Natural killer cell (primary cell): ENCODE measurements around the gene RGS3. TPM values are rescaled to one million over a fixed set of nuclear protein-coding genes. Genes with fewer than 3 reads are reported as not detected.

ENCODE experiments used
- ATAC-seq, 3 donors: fragments of 150-1000 bp in 2 of 3; fragments of 200-7000 bp in 1 of 3; cut with Tn5 transposase; 1 replicate in 1 of 3; 2 replicates in 2 of 3; pipeline ENCODE4 v1.10.0; 2021; ENCODE audit warnings: mild to moderate bottlenecking in 2 of 3, moderate library complexity in 2 of 3
- DNase-seq, 2 donors: peaks; one replicate each; pipeline versions ENCODE4 v3.0.0 to v3.0.0-alpha.2; 2013 to 2021; ENCODE audit warnings: mixed read lengths in 1 of 2
- H3K27ac ChIP-seq: one replicate; pipeline ENCODE4 v1.5.1; 2013; ENCODE audit warnings: mild to moderate bottlenecking, low read length
- H3K27me3 ChIP-seq: one replicate; pipeline ENCODE4 v1.6.1; 2013; ENCODE audit warnings: low read length; ENCODE audit not compliant: control insufficient read depth, insufficient read depth
- H3K36me3 ChIP-seq: one replicate; pipeline ENCODE4 v1.6.1; 2013; ENCODE audit warnings: low read length; ENCODE audit not compliant: control insufficient read depth, insufficient read depth
- H3K4me1 ChIP-seq: one replicate; pipeline ENCODE4 v1.6.1; 2013; ENCODE audit warnings: low read length; ENCODE audit not compliant: control insufficient read depth, insufficient read depth
- H3K4me3 ChIP-seq: one replicate; pipeline ENCODE4 v1.5.1; 2013; ENCODE audit warnings: low read length
- H3K9me3 ChIP-seq: one replicate; pipeline ENCODE4 v1.6.1; 2013; ENCODE audit warnings: low read length; ENCODE audit not compliant: control insufficient read depth, insufficient read depth
- H3K27ac Mint-ChIP-seq, 2 donors: one replicate each; pipeline ENCODE4 v1.8.0; 2022; ENCODE audit warnings: mild to moderate bottlenecking in 2 of 2, mixed read lengths in 2 of 2, moderate library complexity in 1 of 2
- H3K27me3 Mint-ChIP-seq, 2 donors: one replicate each; pipeline ENCODE4 v1.8.0; 2022; ENCODE audit warnings: low read depth in 2 of 2, mixed read lengths in 2 of 2
- H3K36me3 Mint-ChIP-seq: one replicate; pipeline ENCODE4 v1.8.0; 2022; ENCODE audit warnings: mixed read lengths
- H3K4me1 Mint-ChIP-seq, 2 donors: one replicate each; pipeline ENCODE4 v1.8.0; 2022; ENCODE audit warnings: mixed read lengths in 2 of 2
- H3K4me3 Mint-ChIP-seq: one replicate; pipeline ENCODE4 v1.8.0; 2022; ENCODE audit warnings: mild to moderate bottlenecking, moderate library complexity, mixed read lengths
- H3K9me3 Mint-ChIP-seq, 2 donors: one replicate each; pipeline ENCODE4 v1.8.0; 2022; ENCODE audit warnings: mixed read lengths in 2 of 2
- WGBS: methylation state at CpG from one replicate; pipeline ENCODE4 v1.1.7; 2013; ENCODE audit warnings: missing lambda C conversion rate; ENCODE audit not compliant: insufficient coverage; 5-methylcytosine and 5-hydroxymethylcytosine counted together
- intact Hi-C: fragments of 100-400 bp; cut with micrococcal nuclease; formaldehyde crosslinking; loops from one replicate; pipeline ENCODE4 v1.14.2; 2022
- total RNA-seq, 4 donors: library from RNA; stranded (reverse); fragments of 120-200 nt in 1 of 4; gene quantifications; one replicate each; pipeline versions ENCODE4 v1.2.3 to v1.2.4, GENCODE V29; 2013 to 2022
- TF ChIP-seq, protein P1 (sequence below): fragments of 200-600 bp; IDR thresholded peaks from one replicate; pipeline ENCODE4 v1.8.0; 2022; ENCODE audit warnings: antibody characterized with exemption

Gene RGS3
- total RNA-seq, 3 donors from 2014 or later (not counting 1 experiment from before 2014, with no cell fraction given): 148 to 269 (median 190) TPM

DNA sequence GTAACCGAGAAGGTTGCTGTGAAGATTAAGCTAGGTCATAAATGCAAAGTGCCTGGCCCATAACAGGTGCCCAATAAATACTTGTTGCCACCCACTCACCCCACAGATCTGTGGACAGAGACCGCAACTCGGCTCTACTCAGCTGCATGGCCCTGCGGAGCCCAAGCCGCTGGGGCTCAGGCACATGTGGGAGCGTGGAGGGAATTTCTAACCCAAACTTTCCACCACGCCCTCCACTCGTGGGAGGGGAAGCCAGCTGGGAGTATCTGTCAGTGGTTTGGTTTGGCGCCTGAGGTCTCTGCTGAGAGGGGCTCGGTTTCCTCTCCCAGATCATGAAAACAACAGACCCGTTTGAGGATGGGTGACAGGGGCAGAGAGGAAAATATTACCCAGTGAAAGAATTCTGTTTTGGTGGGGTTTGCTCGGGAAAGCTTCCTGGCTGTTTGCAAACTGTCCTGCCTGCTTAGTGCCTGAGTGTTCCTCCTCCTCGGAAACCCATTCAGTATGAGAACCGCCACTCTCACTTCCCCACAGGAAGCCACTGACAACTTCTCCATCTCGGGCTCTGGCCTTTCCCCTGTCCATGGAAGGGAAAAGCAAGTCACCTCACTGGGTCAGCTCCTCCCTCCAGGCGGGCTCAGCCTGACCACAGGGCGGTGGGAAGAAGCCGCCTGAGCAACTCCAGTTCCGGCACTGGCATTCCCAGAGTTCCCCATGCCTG is 60.1 kb downstream of the RGS3 start:
- H3K4me3 ChIP-seq: peak overlapping the region; percentile 26

DNA sequence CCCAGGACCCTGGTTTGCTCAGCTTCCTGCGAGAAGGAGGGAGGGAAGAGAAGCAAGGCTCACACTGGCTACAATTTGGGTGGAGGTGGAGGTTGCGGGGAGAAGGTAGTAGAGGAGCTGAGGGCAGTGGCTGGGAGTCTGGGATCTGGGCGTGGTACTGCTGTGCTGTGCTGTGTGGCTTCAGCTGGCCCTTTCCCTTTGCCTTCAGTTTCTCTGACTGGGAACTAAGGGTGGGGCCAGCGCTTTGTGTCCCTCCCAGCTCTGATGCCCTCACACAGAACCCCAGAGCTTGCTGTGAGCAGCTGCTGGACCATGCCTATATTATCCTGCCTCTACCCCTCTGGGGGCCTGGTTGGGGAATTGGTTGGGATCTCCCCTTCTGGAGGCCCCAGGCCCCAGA is 60.9 kb downstream of the RGS3 start:
- peaks cover 93 to 96% of the 10 kb centered on the region in 2 donors for H3K4me1 Mint-ChIP-seq
- TF ChIP-seq, protein P1, sequence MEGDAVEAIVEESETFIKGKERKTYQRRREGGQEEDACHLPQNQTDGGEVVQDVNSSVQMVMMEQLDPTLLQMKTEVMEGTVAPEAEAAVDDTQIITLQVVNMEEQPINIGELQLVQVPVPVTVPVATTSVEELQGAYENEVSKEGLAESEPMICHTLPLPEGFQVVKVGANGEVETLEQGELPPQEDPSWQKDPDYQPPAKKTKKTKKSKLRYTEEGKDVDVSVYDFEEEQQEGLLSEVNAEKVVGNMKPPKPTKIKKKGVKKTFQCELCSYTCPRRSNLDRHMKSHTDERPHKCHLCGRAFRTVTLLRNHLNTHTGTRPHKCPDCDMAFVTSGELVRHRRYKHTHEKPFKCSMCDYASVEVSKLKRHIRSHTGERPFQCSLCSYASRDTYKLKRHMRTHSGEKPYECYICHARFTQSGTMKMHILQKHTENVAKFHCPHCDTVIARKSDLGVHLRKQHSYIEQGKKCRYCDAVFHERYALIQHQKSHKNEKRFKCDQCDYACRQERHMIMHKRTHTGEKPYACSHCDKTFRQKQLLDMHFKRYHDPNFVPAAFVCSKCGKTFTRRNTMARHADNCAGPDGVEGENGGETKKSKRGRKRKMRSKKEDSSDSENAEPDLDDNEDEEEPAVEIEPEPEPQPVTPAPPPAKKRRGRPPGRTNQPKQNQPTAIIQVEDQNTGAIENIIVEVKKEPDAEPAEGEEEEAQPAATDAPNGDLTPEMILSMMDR: no peak
- peaks cover 90% of the 10 kb centered on the region for H3K4me1 ChIP-seq
- peak overlapping the region; percentile 26 for H3K4me3 ChIP-seq
- H3K27ac ChIP-seq: peak overlapping the region; percentile 70
- ATAC-seq (no peak), DNase-seq (no peak)
- H3K36me3 Mint-ChIP-seq: peaks cover 5% of the 10 kb centered on the region
- no peaks in the 10 kb centered on the region for H3K27me3 ChIP-seq
- H3K27me3 Mint-ChIP-seq: no peaks in the 10 kb centered on the region
- H3K9me3 ChIP-seq: no peaks in the 10 kb centered on the region
- peak overlapping the region; percentile 91 for H3K4me3 Mint-ChIP-seq
- H3K36me3 ChIP-seq: peaks cover 56% of the 10 kb centered on the region
- no peaks in the 10 kb centered on the region for H3K9me3 Mint-ChIP-seq
- WGBS: 35% methylated on average over 4 of the region's 4 CpGs
- intact Hi-C loops: loop anchor here (2.0 to 5.0 kb wide), 2 partner anchors 14 to 843 kb away; no protein-coding TSS in a partner anchor
- peak overlapping the region; percentile 88 to 98 for H3K27ac Mint-ChIP-seq

More for the DNA sequence above, 60.1 kb downstream of the RGS3 start:
- ATAC-seq (peak; percentile 9 to 49 (median 35)), DNase-seq (peak; percentile 51 to 80)
- H3K36me3 Mint-ChIP-seq: peaks cover 14% of the 10 kb centered on the region
- H3K9me3 ChIP-seq: no peaks in the 10 kb centered on the region
- TF ChIP-seq, protein P1: no peak
- no peaks in the 10 kb centered on the region for H3K27me3 ChIP-seq
- H3K4me3 Mint-ChIP-seq: peak overlapping the region; percentile 91
- H3K9me3 Mint-ChIP-seq: no peaks in the 10 kb centered on the region
- peak overlapping the region; percentile 88 to 98 for H3K27ac Mint-ChIP-seq
- H3K27ac ChIP-seq: peak overlapping the region; percentile 70
- H3K27me3 Mint-ChIP-seq: no peaks in the 10 kb centered on the region
- intact Hi-C loops: loop anchor here (2.0 to 5.0 kb wide), 2 partner anchors 15 to 844 kb away; no protein-coding TSS in a partner anchor
- H3K4me1 Mint-ChIP-seq: peaks cover 97% of the 10 kb centered on the region in 2 donors
- peaks cover 48% of the 10 kb centered on the region for H3K36me3 ChIP-seq
- H3K4me1 ChIP-seq: peaks cover 81% of the 10 kb centered on the region
- 3% methylated on average over 16 of the region's 19 CpGs for WGBS

DNA sequence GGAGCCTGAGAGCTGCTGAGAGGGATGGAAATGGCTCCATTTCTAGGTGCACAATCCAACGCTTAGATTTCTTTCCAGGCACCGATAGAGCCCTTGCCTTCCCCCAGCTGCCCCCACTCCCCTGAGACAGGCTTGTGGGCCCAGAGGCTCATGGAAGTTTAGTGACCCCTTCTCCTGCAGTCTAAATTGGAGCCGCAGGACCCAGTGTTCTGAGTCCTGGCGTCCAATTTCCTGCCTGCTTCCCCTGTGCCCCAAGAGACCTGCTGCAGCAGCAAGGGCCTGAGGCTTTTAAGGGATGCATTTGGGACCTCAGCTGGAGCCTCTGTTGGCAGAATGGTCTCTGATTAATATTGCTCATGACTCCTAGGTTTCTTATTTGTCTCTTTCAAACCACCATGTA is 61.7 kb downstream of the RGS3 start:
- no peaks in the 10 kb centered on the region for H3K36me3 Mint-ChIP-seq

More for the DNA sequence above, 61.7 kb downstream of the RGS3 start:
- Mint-ChIP-seq H3K4me1 (peaks cover 92 to 96% of the 10 kb centered on the region in 2 donors), H3K4me3 (peak overlapping the region; percentile 91), H3K27ac (peak overlapping the region; percentile 88 to 98), H3K27me3 (no peaks in the 10 kb centered on the region), H3K9me3 (no peaks in the 10 kb centered on the region)
- intact Hi-C loops: loop anchor here (2.0 kb wide), 1 partner anchor 14 kb away; no protein-coding TSS in a partner anchor
- no peaks in the 10 kb centered on the region for H3K27me3 ChIP-seq
- TF ChIP-seq, protein P1: no peak
- no peak overlapping the region for H3K4me3 ChIP-seq
- peaks cover 87% of the 10 kb centered on the region for H3K4me1 ChIP-seq
- WGBS: 67% methylated on average over 4 of the region's 4 CpGs
- H3K36me3 ChIP-seq: peaks cover 63% of the 10 kb centered on the region
- no peaks in the 10 kb centered on the region for H3K9me3 ChIP-seq
- ATAC-seq (no peak), DNase-seq (no peak)
- H3K27ac ChIP-seq: peak overlapping the region; percentile 70
